Coronary artery (tissue), 2 donors: ENCODE data around the gene RCL1.

Experiments
- DNase-seq: peaks from one replicate; pipeline ENCODE4 v3.0.0-alpha.2; 2017; ENCODE audit warnings: low spot score
- H3K27ac ChIP-seq, 2 donors: fragments of 200-600 bp; sonication (generic); one replicate each; pipeline ENCODE4 v1.5.1; 2016 to 2019
- H3K4me3 ChIP-seq: fragments of 200-600 bp; sonication (generic); 2 replicates; pipeline ENCODE4 v1.5.1; 2016; ENCODE audit warnings: mild to moderate bottlenecking, moderate library complexity
- TF ChIP-seq, protein P1 (sequence below): fragments of 200-600 bp; sonication (generic); IDR thresholded peaks from one replicate; pipeline ENCODE4 v1.5.1; 2019; ENCODE audit warnings: antibody characterized with exemption

RCL1 gene

DNA sequence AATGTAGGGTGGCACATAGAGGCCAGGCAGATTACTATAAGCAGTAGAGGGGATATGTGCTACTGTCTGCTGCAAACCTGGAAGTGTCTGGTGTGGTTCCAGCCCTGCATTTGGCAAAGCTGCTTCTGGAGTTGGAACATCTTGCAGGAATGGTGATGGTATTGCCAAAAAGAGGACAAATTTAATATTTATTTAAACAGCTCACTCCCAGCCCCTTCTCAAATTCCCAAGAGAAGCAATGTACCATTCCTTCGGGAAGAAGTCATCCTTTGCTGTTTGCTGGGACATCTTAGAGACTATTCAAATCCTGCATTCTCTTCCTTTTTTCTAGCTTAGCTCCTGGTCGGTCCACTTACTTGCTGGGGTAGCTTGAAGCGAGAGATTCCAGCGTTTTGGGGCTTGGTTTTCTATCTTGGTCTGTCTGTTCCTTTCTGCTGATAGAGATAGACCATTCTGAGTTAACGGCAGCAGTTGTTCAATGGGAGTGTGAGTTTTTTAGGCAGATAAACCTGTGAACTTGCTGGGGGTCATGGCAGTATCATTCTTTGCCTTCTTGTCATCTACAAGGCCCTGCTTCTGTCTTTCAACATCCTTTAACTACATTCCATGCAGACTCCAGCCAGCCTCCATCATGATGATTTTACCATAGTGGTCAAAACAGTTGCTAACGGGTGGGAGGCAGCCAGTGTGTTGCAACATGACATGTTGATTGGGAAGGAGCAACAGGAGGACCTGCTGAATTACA, 69.9 kb downstream of the RCL1 start:
- TF ChIP-seq, protein P1, sequence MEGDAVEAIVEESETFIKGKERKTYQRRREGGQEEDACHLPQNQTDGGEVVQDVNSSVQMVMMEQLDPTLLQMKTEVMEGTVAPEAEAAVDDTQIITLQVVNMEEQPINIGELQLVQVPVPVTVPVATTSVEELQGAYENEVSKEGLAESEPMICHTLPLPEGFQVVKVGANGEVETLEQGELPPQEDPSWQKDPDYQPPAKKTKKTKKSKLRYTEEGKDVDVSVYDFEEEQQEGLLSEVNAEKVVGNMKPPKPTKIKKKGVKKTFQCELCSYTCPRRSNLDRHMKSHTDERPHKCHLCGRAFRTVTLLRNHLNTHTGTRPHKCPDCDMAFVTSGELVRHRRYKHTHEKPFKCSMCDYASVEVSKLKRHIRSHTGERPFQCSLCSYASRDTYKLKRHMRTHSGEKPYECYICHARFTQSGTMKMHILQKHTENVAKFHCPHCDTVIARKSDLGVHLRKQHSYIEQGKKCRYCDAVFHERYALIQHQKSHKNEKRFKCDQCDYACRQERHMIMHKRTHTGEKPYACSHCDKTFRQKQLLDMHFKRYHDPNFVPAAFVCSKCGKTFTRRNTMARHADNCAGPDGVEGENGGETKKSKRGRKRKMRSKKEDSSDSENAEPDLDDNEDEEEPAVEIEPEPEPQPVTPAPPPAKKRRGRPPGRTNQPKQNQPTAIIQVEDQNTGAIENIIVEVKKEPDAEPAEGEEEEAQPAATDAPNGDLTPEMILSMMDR, result no peak
- DNase-seq, result no peak
- Histone ChIP-seq H3K27ac (peak overlapping the region; percentile 46 to 59), H3K4me3 (no peak overlapping the region)

DNA sequence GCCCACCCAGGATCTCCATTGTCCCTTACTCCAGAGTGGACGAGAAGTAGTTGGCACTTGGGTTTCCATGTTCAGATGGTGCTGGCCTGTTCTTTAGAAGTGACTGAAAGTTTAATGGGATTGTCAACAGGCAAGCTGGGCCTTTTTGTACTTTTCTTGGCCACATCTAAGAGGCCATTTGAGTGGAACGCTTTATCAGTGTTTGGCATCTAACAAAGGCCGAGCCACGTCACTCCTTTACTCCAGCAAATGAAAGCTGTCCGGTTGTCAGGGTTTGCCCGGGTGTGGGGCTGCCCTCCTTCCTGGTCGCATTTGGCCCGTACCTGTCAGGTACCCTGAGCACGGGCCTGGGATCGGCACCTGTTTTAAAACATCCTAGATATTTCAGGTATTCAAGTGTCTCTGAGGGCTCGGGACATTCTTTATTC, 71.5 kb downstream of the RCL1 start:
- no peak for DNase-seq
- H3K4me3 ChIP-seq, result no peak overlapping the region
- no peak overlapping the region for H3K27ac ChIP-seq
- TF ChIP-seq, protein P1, result no peak

DNA sequence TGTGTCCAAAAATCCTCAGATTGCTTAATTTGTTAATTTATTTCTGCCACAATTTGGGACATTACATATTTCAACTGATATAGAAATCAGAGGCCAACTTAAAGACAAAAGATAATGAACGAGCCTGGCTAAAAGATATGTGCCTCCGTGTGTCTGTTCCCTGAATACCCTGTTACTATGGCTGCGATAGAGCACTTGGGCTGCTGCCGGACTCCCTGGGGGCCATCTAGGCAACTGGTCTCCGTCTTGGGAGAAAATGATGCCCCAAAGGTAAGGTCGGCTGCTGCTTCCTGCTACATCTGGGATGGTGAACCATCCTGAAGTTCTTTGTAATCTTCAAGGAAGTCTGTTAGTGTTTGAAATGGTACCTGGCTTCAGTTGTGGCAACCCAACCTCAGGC, 72.0 kb downstream of the RCL1 start:
- TF ChIP-seq, protein P1, result no peak
- H3K27ac ChIP-seq, result no peak overlapping the region
- H3K4me3 ChIP-seq, result no peak overlapping the region
- no peak for DNase-seq

DNA sequence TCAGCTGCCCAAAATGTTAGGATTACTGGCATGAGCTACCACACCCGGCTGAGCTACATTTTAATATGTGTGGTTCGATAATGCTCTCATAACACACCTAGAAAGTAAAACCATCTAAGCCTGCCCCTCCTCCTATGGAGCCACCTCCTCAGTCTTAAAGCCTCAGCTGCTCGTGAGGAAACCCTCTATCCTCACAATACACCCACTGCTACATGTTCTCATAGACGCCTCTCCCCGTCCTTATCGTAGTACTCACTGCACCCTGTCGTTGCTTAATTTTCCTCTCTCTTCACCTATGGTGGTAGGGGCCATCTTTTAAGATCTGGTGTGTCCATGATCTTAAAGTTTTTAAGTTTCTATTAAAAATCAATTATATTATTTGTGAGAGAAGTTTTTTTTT, 72.9 kb downstream of the RCL1 start:
- H3K27ac ChIP-seq, result no peak overlapping the region
- no peak for DNase-seq
- H3K4me3 ChIP-seq, result no peak overlapping the region
- TF ChIP-seq, protein P1, result no peak

DNA sequence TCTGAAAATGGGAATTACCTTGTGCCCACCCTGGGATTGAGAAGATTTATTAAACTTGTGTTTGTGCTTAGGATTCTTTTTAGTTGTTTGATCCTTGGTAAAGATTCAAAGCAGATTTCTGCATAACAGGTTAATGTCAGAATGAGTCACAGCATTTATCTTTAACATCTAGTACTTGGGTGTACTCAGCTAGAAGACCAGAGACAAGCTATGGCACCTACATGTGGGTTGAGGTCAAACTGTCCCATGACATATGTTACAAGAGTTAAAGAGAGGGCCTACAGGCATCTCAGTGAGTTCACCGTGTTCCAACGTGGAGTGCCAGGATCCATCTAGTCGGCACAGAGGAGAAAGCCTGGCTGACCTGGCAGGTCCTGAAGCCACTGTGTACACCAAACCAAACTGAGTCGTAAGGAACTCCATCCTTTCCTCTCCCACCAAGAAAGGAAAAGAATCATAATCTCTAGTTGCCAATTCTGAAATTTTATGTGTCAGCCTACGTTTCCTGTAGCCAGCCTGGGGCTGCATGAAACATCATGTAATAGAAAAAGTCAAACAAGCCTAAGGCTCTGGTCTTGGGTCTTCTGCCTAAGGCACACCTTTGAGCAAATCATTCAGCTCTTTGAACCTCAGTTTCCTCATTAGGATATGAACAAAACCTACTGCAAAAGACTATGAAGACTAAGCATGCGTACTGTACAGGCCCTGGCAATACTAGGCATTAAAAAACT, 73.7 kb downstream of the RCL1 start:
- TF ChIP-seq, protein P1, result no peak
- DNase-seq, result no peak
- no peak overlapping the region for H3K4me3 ChIP-seq
- no peak overlapping the region for H3K27ac ChIP-seq

DNA sequence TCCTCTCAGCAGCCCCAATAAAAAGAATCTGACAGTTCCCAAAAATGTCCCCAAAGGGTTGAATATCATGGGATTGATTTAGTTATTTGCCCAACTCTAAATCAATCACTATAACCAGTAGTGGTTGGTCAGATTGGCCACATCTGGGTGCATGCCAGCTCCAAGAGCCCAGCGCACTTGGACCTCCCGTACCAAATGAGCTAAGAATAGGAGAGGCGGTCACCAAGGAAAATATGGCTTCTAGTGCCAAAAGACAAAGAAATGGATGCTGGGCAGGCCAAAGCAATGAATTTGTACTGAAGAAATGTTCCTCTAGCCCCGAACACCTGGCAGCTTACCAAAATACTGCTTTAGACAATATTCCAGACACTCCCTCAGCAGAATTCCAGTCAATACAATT, 80.3 kb downstream of the RCL1 start:
- peak; percentile 83 for DNase-seq
- Histone ChIP-seq H3K27ac (peak overlapping the region; percentile 59 to 88), H3K4me3 (no peak overlapping the region)
- TF ChIP-seq, protein P1, result no peak

DNA sequence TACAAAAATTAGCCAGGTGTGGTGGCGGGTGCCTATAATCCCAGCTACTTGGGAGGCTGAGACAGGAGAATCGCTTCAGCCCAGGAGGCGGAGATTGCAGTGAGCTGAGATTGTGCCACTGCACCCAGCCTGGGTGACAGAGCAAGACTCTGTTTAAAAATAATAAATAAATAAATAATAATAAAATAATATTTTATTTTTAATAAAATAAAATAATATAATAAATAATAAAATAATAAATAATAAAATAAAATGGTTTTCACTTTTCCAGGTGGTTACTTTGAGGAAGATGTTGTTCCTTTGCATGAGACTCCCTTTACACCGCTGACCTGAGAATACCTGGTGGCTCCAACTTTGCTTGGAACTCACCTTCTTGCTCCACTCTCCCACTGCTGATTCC, 82.8 kb downstream of the RCL1 start:
- TF ChIP-seq, protein P1, result no peak
- Histone ChIP-seq H3K4me3 (no peak overlapping the region), H3K27ac (no peak overlapping the region)
- no peak for DNase-seq
